D721Med (cell line): ENCODE data around the gene NBPF3.
"Not testable (repeated sequence)": the region's sequence is repeated elsewhere in the genome, so short reads cannot be mapped to it uniquely, and the experiment has no call there.

ENCODE experiments used
- DNase-seq: peaks from one replicate; pipeline ENCODE4 v3.0.0; 2011; ENCODE audit warnings: low spot score; ENCODE audit not compliant: insufficient read length
- FAIRE-seq: peaks from 2 replicates; lab custom pipeline; 2011; peaks lifted over from hg19 to GRCh38; lab: Jason Lieb, UNC
- TF ChIP-seq, protein P1 (sequence below): IDR thresholded peaks from 2 replicates; pipeline ENCODE4 v1.5.1; 2012; ENCODE audit warnings: mild to moderate bottlenecking, control low read depth; ENCODE audit not compliant: insufficient read depth; ENCODE audit errors: missing control alignments

NBPF3 gene

DNA sequence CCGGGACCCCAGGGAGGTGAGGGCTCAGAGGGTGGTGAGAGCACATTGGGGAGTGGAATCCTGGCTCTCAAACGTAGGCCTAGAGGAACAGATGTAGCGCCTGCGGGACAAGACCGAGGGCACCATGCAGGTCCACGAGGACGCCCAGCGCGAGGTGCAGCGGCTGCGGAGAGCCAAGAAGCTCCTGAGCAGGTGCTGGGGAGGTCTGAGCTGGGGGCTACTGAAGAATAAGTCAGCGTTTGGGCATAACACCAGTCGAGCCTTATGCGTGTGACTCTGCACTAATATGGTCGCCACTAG, 2.6 kb upstream of the NBPF3 start:
- FAIRE-seq = no peak
- TF ChIP-seq, protein P1, sequence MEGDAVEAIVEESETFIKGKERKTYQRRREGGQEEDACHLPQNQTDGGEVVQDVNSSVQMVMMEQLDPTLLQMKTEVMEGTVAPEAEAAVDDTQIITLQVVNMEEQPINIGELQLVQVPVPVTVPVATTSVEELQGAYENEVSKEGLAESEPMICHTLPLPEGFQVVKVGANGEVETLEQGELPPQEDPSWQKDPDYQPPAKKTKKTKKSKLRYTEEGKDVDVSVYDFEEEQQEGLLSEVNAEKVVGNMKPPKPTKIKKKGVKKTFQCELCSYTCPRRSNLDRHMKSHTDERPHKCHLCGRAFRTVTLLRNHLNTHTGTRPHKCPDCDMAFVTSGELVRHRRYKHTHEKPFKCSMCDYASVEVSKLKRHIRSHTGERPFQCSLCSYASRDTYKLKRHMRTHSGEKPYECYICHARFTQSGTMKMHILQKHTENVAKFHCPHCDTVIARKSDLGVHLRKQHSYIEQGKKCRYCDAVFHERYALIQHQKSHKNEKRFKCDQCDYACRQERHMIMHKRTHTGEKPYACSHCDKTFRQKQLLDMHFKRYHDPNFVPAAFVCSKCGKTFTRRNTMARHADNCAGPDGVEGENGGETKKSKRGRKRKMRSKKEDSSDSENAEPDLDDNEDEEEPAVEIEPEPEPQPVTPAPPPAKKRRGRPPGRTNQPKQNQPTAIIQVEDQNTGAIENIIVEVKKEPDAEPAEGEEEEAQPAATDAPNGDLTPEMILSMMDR = no peak
- DNase-seq = no peak

DNA sequence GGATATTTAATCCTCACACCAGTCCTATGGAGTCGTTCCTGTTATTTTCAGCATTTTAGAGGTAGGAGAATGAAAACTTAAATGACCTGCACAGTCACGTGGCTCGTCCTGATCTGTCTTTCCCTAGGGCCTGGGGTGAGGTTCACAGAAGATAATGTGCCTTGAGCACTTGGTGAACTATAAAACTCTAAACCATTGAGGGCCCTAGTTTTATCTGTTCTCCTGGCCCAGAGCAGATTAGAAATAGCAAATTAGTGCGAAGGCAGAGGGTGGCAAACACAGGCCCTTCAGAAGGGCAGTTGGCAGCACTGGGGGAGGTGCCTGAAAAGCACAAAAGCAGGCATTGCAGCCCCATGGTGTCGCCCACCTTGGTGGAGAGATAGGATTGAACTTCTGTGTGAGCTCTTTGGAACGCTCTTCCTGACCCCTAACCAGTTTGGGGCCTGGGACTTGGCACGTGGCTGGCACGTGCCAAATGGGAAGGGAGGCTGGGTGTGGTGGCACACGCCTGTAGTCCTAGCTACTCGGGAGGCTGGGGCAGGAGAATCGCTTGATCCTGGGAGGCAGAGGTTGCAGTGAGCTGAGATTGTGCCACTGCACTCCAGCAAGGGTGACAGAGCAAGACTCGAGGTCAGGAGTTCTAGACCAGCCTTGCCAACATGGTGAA, 1.2 kb upstream of the NBPF3 start:
- FAIRE-seq, DNase-seq: not testable (repeated sequence)

DNA sequence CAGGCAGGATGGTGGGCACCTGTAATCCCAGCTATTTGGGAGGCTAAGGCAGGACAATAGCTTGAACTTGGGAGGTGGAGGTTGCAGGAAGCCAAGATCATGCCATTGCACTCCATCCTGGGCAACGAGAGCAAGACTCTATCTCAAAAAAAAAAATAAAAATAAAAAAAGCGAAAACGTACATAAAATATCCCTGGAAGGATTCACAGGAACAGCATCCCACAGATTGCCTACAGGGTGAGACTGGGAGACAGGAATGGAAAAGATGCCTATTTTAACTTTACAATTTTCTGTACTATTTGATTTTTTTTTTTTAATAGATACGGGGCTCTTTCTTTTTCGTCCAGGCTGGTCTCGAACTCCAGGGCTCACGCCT, 604 bp upstream of the NBPF3 start:
- FAIRE-seq (no peak), DNase-seq (no peak)
- TF ChIP-seq, protein P1 = no peak

GRCh38 chr1:21440630-21441125, 741 bp downstream of the NBPF3 start:
- DNase-seq, FAIRE-seq: not testable (repeated sequence)

DNA sequence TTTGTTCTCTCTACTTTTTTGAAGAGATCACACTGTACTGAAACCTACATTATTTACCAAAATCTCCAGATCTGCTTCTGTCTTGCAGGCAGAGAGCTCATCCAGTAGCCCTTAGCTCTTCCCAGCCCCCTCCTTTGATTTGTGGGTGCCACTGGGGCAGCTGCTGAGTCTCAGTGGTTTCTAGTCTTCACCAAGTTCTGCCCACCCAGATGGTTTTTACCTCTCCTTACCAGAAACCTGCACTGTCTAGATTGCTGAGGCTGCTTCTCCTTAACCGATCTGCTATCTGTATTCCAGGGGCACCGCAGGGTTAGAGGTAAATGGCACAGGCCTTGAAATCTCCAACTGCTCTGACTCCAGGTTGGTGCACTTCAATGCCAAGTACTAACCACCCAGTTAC, 6.7 kb downstream of the NBPF3 start:
- DNase-seq, FAIRE-seq: not testable (repeated sequence)

DNA sequence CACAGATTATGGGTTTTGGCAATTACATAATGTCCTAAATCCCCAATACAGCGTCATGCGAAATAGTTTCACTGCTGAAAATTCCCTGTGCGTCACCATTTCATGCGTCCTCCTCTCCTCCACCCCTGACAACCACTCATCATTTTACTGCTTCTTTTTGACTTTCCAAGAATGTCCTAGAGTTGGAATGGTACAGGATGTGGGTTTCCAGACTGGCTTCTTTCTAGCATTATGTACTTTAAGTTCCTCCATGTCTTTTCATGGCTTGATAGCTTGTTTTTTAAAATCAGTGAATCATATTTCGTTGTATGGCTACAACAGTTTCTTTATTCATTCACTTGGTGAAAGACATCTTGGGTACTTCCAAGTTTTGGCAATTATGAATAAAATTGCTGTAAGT, 7.4 kb downstream of the NBPF3 start:
- TF ChIP-seq, protein P1 = no peak
- no peak for FAIRE-seq
- no peak for DNase-seq

DNA sequence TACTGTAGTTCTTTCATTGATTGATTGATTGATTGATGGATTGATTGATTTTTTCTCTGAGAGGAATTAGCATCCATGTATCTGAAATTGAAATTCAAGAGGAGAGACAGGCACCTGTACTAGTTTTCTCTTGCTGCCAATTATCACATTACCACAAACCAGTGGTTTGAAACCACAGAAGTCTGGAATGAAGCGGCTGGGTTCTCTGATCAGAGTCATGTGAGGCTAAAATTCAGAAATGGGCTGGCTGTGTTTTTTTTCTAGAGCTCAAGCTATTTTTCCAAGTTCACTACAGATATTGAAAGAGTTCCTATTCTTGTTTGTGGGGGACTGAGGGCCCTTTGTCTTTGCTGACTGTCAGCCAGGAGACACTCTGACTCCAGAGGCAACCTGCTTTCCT, 10.0 kb downstream of the NBPF3 start:
- FAIRE-seq (no peak), DNase-seq (no peak)
- TF ChIP-seq, protein P1 = no peak

GRCh38 chr1:21451212-21451611, 11.3 kb downstream of the NBPF3 start:
- TF ChIP-seq, protein P1 = no peak
- DNase-seq (no peak), FAIRE-seq (no peak)

DNA sequence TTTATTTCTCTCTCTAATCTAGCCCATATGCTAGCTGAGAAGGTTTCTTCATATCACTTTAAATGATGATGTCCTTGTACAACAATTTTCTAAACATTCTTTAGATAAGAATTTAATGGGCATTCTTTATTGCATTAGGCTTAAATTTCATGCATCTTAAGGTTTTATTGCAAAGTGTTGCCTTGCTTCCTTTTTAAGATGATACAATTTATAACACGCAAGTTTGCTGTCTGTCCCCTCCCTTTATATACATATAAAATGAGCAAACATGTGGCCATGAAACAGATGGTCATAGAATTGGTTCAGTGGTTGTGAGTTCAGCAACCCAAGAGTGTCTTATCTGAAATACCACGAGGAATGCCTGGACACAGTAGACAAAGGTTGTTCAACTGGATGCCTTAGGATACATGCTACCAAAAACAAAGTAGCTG, 12.1 kb downstream of the NBPF3 start:
- DNase-seq (no peak), FAIRE-seq (no peak)
- TF ChIP-seq, protein P1 = no peak

GRCh38 chr1:21453964-21454614, 14.2 kb downstream of the NBPF3 start:
- not testable (repeated sequence) for DNase-seq, FAIRE-seq

DNA sequence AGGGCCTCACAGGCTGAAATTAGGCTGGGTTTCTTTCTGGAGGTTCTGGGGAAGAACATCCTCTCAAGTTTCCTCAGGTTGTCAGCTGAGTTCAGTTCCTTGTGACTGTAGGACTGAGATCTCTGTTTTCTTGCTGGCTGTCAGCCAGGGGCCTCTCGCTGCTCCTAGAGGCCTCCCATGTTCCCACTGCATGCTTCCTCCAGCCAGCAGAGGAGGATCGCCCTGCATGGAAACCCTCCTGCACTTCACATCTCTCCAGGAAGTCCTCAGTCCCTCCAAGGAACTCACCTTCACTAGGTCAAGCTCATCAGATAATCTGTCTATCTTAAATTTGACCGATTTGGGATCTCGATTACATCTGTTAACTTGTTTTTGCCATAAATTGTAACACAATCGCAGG, 15.0 kb downstream of the NBPF3 start:
- not testable (repeated sequence) for FAIRE-seq, DNase-seq
